K562 (cell line): Measurements from ENCODE around the gene GRIN2D. TPM values are rescaled to one million over a fixed set of nuclear protein-coding genes. Genes with fewer than 3 reads are reported as not detected.

ENCODE experiments used
- BRF2 ChIP-seq: IDR thresholded peaks from 3 replicates; pipeline ENCODE4 v1.6.1; 2011; ENCODE audit warnings: borderline replicate concordance, mild to moderate bottlenecking; ENCODE audit not compliant: insufficient read length, insufficient read depth
- DNMT1 ChIP-seq: fragments of 450-650 bp; IDR thresholded peaks from 2 replicates; pipeline ENCODE4 v1.6.1; 2016; ENCODE audit warnings: antibody characterized with exemption, mild to moderate bottlenecking
- HMG20A ChIP-seq: fragments of 450-650 bp; formaldehyde crosslinking; conservative IDR thresholded peaks from 2 replicates; pipeline ENCODE4 v1.4.0; 2020; ENCODE audit warnings: mild to moderate bottlenecking, mixed read lengths
- KLF16 ChIP-seq: IDR thresholded peaks from 2 replicates; pipeline ENCODE4 v1.6.1; 2016; ENCODE audit warnings: antibody characterized with exemption
- NRF1 ChIP-seq, 2 experiments: fragments of 450-650 bp; IDR thresholded peaks in 1 of 2; conservative IDR thresholded peaks in 1 of 2; 2 replicates each; pipeline ENCODE4 v1.6.1; 2014; ENCODE audit warnings: mild to moderate bottlenecking in 2 of 2
- POLR2A ChIP-seq: fragments of 450-650 bp; conservative IDR thresholded peaks from 2 replicates; pipeline ENCODE4 v1.6.1; 2016
- POLR2AphosphoS5 ChIP-seq: IDR thresholded peaks from 2 replicates; pipeline ENCODE4 v1.6.1; 2011; ENCODE audit warnings: mild to moderate bottlenecking, low read depth, low read length, moderate library complexity; ENCODE audit not compliant: control insufficient read depth, insufficient read depth
- RAD21 ChIP-seq, 2 experiments: fragments of 250-450 bp in 1 of 2; fragments of 450-650 bp in 1 of 2; sonication (Bioruptor Pico) in 1 of 2; formaldehyde crosslinking in 1 of 2; IDR thresholded peaks in 1 of 2; conservative IDR thresholded peaks in 1 of 2; 2 replicates each; pipeline versions ENCODE4 v1.4.0 to v1.8.0; 2020 to 2022; ENCODE audit warnings: mild to moderate bottlenecking in 2 of 2, moderate library complexity in 1 of 2
- TAF7 ChIP-seq: fragments of 450-650 bp; IDR thresholded peaks from 2 replicates; pipeline ENCODE4 v1.6.1; 2016; ENCODE audit warnings: missing genetic modification characterization, missing compliant biosample characterization
- XRCC4 ChIP-seq: IDR thresholded peaks from one replicate; pipeline ENCODE4 v1.6.1; 2011; ENCODE audit not compliant: insufficient read depth, insufficient read length; ENCODE audit errors: extremely low read depth
- YY1 ChIP-seq, 3 experiments: IDR thresholded peaks; 2 replicates each; pipeline ENCODE4 v1.6.1; 2011; ENCODE audit warnings: low read length in 2 of 3, mild to moderate bottlenecking in 2 of 3, moderate library complexity in 2 of 3, borderline replicate concordance in 1 of 3, control low read depth in 1 of 3, low read depth in 1 of 3; ENCODE audit not compliant: insufficient read depth in 3 of 3, insufficient replicate concordance in 2 of 3, control insufficient read depth in 1 of 3, insufficient read length in 1 of 3; ENCODE audit errors: extremely low read depth in 1 of 3
- ZC3H8 ChIP-seq: fragments of 450-650 bp; IDR thresholded peaks from 2 replicates; pipeline ENCODE4 v1.6.1; 2017
- ZNF143 ChIP-seq: sonication (generic); formaldehyde crosslinking; IDR thresholded peaks from 2 replicates; pipeline ENCODE4 v1.9.0; 2022; ENCODE audit warnings: mild to moderate bottlenecking, missing genetic modification reagents
- polyA plus RNA-seq, 8 experiments: library from polyadenylated mRNA; depleted of rRNA in 4 of 8; stranded (reverse) in 5 of 8; unstranded in 3 of 8; fragments of >200 nt; fragmentation: Nextera tagmentation in 2 of 8; fragmentation: Illumina TruSeq in 1 of 8; extraction: Ambion mirVana in 2 of 8; extraction: Trizol in 1 of 8; gene quantifications; 2 replicates each; pipeline versions ENCODE4 v1.2.1 to v1.2.3, GENCODE V29; 2011 to 2014; ENCODE audit warnings: inconsistent platforms in 1 of 8, missing spikeins in 1 of 8
- total RNA-seq, 7 experiments: library from RNA; depleted of rRNA in 6 of 7; stranded (reverse); fragments of >200 nt in 6 of 7; fragmentation: Illumina TruSeq in 2 of 7; extraction: Trizol in 2 of 7; gene quantifications; 2 replicates each; pipeline versions ENCODE4 v1.2.1 to v1.2.3, GENCODE V29; 2011 to 2021; ENCODE audit warnings: low replicate concordance in 1 of 7
- TF ChIP-seq, protein P1 (sequence below): fragments of 250-450 bp; sonication (Bioruptor Pico); IDR thresholded peaks from 2 replicates; pipeline ENCODE4 v1.8.0; 2022; ENCODE audit warnings: inconsistent platforms
- TF ChIP-seq, protein P2 (sequence below): fragments of 200-800 bp; sonication (Bioruptor generic); IDR thresholded peaks from 2 replicates; pipeline ENCODE4 v1.6.1; 2017; ENCODE audit warnings: missing genetic modification characterization, missing compliant biosample characterization
- TF ChIP-seq, protein P3 (sequence below): fragments of 150-350 bp; IDR thresholded peaks from 2 replicates; pipeline ENCODE4 v1.6.1; 2014; ENCODE audit warnings: low read depth, mild to moderate bottlenecking, low read length, borderline replicate concordance
- TF ChIP-seq, protein P4 (sequence below): fragments of 250-450 bp; sonication (Bioruptor Pico); IDR thresholded peaks from 2 replicates; pipeline ENCODE4 v1.4.0; 2020; ENCODE audit warnings: mild to moderate bottlenecking, moderate library complexity, borderline replicate concordance

Gene GRIN2D
- total and polyA plus RNA-seq, 9 of the 15 experiments (the other 6 are each of a cell fraction or from before 2014, with no cell fraction given), result 0.32 to 31.5 (median 1.8) TPM

- TF ChIP-seq DNMT1 (no peak), ZC3H8 (no peak), YY1 (IDR thresholded peaks at IDR 0.05; ENCODE audit: borderline replicate concordance in 1 of 3, control insufficient read depth in 1 of 3, extremely low read depth in 1 of 3, insufficient read depth in 3 of 3, insufficient read length in 1 of 3, insufficient replicate concordance in 2 of 3, low read depth in 1 of 3, low read length in 2 of 3) (peak in 1 of 3 experiments; percentile 69), POLR2AphosphoS5 (no peak), XRCC4 (no peak), POLR2A (no peak), TAF7 (tag) (no peak), RAD21 (CRISPR knock-in tag; conservative IDR thresholded peaks at IDR 0.05 in 1 of 2, IDR thresholded peaks at IDR 0.05 in 1 of 2) (no peak), ZNF143 (CRISPR knock-in tag) (peak; percentile 84), NRF1 (conservative IDR thresholded peaks at IDR 0.05 in 1 of 2, IDR thresholded peaks at IDR 0.05 in 1 of 2) (no peak), KLF16 (no peak), HMG20A (no peak), BRF2 (no peak)
- TF ChIP-seq, protein P1, sequence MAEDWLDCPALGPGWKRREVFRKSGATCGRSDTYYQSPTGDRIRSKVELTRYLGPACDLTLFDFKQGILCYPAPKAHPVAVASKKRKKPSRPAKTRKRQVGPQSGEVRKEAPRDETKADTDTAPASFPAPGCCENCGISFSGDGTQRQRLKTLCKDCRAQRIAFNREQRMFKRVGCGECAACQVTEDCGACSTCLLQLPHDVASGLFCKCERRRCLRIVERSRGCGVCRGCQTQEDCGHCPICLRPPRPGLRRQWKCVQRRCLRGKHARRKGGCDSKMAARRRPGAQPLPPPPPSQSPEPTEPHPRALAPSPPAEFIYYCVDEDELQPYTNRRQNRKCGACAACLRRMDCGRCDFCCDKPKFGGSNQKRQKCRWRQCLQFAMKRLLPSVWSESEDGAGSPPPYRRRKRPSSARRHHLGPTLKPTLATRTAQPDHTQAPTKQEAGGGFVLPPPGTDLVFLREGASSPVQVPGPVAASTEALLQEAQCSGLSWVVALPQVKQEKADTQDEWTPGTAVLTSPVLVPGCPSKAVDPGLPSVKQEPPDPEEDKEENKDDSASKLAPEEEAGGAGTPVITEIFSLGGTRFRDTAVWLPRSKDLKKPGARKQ, result no peak
- TF ChIP-seq, protein P2, sequence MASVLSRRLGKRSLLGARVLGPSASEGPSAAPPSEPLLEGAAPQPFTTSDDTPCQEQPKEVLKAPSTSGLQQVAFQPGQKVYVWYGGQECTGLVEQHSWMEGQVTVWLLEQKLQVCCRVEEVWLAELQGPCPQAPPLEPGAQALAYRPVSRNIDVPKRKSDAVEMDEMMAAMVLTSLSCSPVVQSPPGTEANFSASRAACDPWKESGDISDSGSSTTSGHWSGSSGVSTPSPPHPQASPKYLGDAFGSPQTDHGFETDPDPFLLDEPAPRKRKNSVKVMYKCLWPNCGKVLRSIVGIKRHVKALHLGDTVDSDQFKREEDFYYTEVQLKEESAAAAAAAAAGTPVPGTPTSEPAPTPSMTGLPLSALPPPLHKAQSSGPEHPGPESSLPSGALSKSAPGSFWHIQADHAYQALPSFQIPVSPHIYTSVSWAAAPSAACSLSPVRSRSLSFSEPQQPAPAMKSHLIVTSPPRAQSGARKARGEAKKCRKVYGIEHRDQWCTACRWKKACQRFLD, result no peak
- TF ChIP-seq, protein P3, sequence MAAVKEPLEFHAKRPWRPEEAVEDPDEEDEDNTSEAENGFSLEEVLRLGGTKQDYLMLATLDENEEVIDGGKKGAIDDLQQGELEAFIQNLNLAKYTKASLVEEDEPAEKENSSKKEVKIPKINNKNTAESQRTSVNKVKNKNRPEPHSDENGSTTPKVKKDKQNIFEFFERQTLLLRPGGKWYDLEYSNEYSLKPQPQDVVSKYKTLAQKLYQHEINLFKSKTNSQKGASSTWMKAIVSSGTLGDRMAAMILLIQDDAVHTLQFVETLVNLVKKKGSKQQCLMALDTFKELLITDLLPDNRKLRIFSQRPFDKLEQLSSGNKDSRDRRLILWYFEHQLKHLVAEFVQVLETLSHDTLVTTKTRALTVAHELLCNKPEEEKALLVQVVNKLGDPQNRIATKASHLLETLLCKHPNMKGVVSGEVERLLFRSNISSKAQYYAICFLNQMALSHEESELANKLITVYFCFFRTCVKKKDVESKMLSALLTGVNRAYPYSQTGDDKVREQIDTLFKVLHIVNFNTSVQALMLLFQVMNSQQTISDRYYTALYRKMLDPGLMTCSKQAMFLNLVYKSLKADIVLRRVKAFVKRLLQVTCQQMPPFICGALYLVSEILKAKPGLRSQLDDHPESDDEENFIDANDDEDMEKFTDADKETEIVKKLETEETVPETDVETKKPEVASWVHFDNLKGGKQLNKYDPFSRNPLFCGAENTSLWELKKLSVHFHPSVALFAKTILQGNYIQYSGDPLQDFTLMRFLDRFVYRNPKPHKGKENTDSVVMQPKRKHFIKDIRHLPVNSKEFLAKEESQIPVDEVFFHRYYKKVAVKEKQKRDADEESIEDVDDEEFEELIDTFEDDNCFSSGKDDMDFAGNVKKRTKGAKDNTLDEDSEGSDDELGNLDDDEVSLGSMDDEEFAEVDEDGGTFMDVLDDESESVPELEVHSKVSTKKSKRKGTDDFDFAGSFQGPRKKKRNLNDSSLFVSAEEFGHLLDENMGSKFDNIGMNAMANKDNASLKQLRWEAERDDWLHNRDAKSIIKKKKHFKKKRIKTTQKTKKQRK, result no peak
- TF ChIP-seq, protein P4, sequence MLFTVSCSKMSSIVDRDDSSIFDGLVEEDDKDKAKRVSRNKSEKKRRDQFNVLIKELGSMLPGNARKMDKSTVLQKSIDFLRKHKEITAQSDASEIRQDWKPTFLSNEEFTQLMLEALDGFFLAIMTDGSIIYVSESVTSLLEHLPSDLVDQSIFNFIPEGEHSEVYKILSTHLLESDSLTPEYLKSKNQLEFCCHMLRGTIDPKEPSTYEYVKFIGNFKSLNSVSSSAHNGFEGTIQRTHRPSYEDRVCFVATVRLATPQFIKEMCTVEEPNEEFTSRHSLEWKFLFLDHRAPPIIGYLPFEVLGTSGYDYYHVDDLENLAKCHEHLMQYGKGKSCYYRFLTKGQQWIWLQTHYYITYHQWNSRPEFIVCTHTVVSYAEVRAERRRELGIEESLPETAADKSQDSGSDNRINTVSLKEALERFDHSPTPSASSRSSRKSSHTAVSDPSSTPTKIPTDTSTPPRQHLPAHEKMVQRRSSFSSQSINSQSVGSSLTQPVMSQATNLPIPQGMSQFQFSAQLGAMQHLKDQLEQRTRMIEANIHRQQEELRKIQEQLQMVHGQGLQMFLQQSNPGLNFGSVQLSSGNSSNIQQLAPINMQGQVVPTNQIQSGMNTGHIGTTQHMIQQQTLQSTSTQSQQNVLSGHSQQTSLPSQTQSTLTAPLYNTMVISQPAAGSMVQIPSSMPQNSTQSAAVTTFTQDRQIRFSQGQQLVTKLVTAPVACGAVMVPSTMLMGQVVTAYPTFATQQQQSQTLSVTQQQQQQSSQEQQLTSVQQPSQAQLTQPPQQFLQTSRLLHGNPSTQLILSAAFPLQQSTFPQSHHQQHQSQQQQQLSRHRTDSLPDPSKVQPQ (CRISPR knock-in tag), result no peak
Observed at GRCh38 chr19:48344892-48345291, 48.6 kb upstream of the GRIN2D start (continued).
